ENCODE results near the gene HARS2.
"Not testable (repeated sequence)": the region's sequence is repeated elsewhere in the genome, so short reads cannot be mapped to it uniquely, and the experiment has no call there.

Gene HARS2

GRCh38 chr5:140700177-140701144, 9.2 kb downstream of the HARS2 start, which contains the start of gene ZMAT2:
TSS of gene ZMAT2 (plus strand) at chr5:140700447. CDS start at chr5:140700461, 14 bp downstream.
- DNase-seq: peak; percentile 87

GRCh38 chr5:140707812-140708211, 16.6 kb downstream of the HARS2 start:
- no peak for DNase-seq

GRCh38 chr5:140708787-140709186, 17.5 kb downstream of the HARS2 start:
- not testable (repeated sequence) for DNase-seq

- DNase-seq: peak; percentile 93
These were observed 19.8 kb downstream of the HARS2 start for GRCh38 chr5:140710899-140711552.

GRCh38 chr5:140711794-140712193, 20.5 kb downstream of the HARS2 start:
- no peak for DNase-seq

- DNase-seq: no peak
These were observed 22.4 kb downstream of the HARS2 start for GRCh38 chr5:140713562-140714094.

GRCh38 chr5:140716238-140716637, 25.0 kb downstream of the HARS2 start:
- DNase-seq: not testable (repeated sequence)

- no peak for DNase-seq
These were observed 27.0 kb downstream of the HARS2 start for GRCh38 chr5:140718266-140718592.

GRCh38 chr5:140720738-140721137, 29.5 kb downstream of the HARS2 start:
- DNase-seq: not testable (repeated sequence)

- not testable (repeated sequence) for DNase-seq
These were observed 30.1 kb downstream of the HARS2 start for GRCh38 chr5:140721395-140721794.

- peak; percentile 93 for DNase-seq
These were observed 34.7 kb downstream of the HARS2 start for GRCh38 chr5:140725799-140726471.

- DNase-seq: no peak
These were observed 41.8 kb downstream of the HARS2 start for GRCh38 chr5:140733098-140733497.

- DNase-seq: no peak
These were observed 43.1 kb downstream of the HARS2 start for GRCh38 chr5:140734354-140734753.

- no peak for DNase-seq
These were observed 46.2 kb downstream of the HARS2 start for GRCh38 chr5:140737486-140737885.

- DNase-seq: no peak
These were observed 50.7 kb downstream of the HARS2 start for GRCh38 chr5:140741967-140742366.
